ENCODE data around the gene RNF217.
"Not testable (repeated sequence)": the region's sequence is repeated elsewhere in the genome, so short reads cannot be mapped to it uniquely, and the experiment has no call there.

RNF217 gene

GRCh38 chr6:124963831-124964763 is 1.9 kb downstream of the RNF217 start:
- DNase-seq: no peak

GRCh38 chr6:124964764-124965105 is 2.5 kb downstream of the RNF217 start:
- DNase-seq: no peak

GRCh38 chr6:124965424-124965850 is 3.2 kb downstream of the RNF217 start:
- DNase-seq: not testable (repeated sequence)

GRCh38 chr6:124967444-124967843 is 5.2 kb downstream of the RNF217 start:
- DNase-seq: no peak

DNA sequence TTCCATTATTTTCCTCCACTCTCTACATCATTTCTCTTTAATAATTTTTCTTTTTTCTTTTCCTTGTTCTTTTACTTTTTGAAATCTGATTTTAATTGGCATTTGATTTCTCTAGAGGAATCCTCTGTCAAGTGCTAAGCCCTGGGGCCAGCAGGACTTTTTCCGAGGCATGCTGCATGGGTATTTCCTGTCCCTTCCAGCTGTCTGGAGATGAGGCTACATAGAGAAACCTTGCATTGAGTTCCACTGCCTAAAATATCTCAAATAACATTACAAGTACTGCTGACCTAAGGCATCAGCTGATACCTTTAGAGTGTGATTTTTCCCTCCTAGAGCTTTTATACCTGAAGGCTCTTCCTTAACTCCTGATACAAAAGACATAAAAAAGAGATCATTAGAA is 6.2 kb downstream of the RNF217 start:
- DNase-seq: no peak

DNA sequence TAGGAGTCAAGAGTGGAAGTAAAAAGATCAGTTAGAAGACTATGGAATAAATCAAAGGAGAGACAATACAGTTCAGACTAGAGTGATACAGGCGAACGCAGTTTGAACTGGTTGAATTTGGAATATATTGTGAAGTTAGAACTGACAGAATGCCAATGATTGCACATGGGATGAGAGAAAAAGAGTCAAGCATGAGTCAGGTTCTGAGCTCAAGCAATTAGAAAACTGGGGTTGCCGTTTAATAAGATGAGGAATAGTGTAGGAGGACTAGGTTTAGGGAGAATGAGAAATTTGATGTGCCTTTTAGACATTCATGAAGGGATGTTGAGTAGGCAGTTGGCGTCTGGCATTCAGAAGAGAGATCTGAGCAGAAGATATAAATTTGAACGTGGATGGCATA is 8.0 kb downstream of the RNF217 start:
- DNase-seq: no peak

- no peak for DNase-seq
These were observed 8.5 kb downstream of the RNF217 start for GRCh38 chr6:124970763-124971162.

DNA sequence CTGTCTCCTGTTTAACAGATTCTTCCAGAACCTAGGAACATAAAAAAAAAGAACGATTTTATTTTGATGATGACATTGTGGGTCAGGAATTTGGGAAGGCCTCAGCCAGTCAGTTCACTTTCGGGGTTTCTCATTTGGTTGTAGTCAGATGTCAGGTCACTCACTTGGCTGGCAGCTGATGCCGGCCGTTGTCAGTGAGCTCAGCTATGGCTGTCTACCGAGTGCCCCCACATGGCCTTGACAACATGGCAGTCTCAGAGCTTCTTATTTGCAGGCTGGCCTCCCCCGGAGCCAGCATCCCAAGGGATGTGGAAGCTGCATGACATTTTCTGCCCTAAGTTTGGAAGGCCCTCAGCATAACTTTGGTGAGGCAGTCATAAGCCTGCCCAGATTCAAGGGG is 11.5 kb downstream of the RNF217 start:
- DNase-seq: no peak

DNA sequence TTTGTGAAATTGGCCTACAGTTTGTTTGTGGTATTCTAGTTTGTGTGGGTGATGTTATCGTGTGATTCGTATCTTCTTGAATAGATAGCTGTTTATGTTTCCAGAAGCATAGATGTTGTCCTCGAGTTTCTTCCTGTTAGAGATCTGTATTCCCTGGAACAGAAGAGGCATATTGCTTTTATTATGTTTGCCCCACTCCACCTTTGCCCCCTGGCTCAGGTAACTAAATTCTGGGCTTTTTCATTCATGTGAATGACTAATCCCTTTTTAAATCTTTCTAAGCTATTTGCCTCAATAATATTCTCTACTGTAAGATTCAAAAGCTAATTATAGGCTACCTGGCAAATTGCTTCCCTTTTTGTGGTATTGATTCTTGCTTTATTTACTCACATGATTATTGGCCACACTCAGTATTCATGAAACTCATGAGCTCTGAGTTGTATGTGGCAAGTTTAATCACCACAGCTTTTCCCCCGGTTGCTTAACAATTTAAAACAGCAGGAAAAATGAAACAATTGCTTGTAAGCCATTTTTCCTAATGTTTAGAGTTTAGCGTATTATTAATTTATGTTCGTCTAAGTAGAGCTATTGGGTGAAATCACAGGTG is 12.6 kb downstream of the RNF217 start:
- no peak for DNase-seq

DNA sequence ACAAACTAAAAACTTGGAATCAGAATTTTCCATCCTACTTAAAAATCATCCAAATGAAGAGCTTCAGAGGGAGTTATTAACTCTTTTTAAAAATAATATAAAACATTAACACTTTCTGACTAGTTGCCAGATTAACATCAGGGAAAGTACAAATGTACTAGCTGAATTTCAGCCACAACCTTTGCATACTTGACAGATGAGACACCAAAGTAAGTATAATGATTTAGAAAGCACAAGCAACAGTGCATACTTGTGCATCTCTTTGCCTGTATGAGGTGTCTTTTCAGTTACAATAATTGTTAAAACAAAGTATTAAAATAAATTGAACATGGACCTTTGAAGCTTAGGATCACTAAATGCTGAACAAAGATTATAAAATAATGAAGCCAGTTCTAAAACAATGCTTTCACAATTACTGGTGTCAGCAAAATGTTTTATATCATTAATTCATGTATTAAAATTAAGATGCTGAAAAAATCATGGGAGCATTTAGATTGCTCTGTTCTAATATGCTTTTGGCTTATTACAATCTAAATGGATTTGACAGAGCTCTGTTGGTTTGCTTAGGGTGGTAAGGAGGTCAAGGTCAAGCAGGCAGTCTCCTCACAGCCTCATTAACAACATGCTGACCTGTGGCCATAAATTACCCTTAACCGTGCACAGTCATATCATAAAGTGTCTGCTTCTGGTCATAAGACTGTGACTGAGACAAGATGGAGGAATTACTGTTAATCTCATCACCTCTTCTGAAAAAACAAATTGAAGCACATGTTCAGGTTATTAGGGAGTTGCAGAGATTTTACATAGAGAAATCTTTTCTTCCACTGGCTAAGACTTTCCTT is 15.1 kb downstream of the RNF217 start:
- no peak for DNase-seq

DNA sequence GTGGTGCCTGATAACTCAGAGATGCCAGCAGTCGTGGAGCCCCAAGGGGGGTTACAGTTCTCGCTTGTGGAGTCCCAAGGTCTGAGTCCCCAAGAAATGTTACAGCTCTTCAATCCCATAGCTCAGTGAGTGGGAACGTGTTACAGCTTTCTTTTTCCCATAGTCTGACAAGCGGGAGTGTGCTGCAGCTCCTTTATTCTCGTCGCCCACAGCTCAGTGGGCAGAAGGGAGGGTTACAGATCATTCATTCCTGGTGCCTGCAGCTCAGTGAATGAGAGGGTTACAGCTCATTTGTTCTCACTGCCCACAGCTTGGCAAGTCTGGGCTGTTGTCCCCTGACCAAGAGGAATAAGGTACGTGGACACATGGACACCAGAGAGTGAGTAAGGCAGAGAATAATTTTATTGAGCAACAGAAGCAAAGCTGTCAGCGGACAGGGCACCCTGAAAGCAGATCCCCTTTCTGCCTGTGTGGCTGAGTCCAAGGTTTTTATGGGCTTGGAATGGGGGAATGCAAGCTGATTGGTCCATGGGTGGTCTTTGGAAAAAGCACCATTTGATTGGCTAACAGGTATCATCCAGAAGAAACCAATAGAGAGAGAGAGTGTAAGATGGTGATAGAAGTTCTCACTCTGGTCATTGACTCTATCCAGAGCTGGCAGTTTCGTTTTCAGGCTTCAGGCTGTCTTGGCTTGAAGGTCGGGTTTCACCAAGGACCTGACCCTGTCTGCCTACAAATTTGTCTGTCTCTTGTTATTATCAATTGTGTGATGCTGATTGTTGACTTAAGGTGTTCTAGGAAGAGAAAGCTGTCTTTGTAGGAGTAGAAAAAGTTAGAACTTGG is 16.4 kb downstream of the RNF217 start:
- no peak for DNase-seq

GRCh38 chr6:124979294-124979678 is 17.0 kb downstream of the RNF217 start:
- no peak for DNase-seq

- DNase-seq: no peak
These were observed 20.4 kb downstream of the RNF217 start for GRCh38 chr6:124982669-124983068.

- no peak for DNase-seq
These were observed 21.3 kb downstream of the RNF217 start for GRCh38 chr6:124983383-124984083.

GRCh38 chr6:124984668-124985338 is 22.6 kb downstream of the RNF217 start:
- no peak for DNase-seq

DNA sequence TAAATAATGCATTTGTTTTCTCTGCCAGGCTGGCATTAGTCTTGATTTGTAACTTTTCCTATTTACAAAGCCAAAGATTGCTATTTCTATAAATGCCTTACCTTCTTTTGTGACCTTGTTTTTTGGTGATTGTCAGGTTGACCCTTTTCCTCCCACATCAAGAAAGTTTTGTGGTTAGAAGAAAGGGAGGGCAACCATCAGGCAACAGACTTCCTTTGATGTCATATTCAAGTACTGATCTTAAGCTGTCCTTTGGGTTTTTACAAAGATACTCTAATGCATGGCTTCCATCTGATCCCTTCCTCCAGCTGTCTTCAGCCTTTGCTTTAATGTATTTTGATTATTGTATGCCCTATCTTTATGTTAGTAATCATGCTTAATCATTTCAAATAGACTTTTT is 23.9 kb downstream of the RNF217 start:
- DNase-seq: no peak

GRCh38 chr6:124987291-124987690 is 25.1 kb downstream of the RNF217 start:
- DNase-seq: no peak

GRCh38 chr6:124987999-124988591 is 25.9 kb downstream of the RNF217 start:
- no peak for DNase-seq

DNA sequence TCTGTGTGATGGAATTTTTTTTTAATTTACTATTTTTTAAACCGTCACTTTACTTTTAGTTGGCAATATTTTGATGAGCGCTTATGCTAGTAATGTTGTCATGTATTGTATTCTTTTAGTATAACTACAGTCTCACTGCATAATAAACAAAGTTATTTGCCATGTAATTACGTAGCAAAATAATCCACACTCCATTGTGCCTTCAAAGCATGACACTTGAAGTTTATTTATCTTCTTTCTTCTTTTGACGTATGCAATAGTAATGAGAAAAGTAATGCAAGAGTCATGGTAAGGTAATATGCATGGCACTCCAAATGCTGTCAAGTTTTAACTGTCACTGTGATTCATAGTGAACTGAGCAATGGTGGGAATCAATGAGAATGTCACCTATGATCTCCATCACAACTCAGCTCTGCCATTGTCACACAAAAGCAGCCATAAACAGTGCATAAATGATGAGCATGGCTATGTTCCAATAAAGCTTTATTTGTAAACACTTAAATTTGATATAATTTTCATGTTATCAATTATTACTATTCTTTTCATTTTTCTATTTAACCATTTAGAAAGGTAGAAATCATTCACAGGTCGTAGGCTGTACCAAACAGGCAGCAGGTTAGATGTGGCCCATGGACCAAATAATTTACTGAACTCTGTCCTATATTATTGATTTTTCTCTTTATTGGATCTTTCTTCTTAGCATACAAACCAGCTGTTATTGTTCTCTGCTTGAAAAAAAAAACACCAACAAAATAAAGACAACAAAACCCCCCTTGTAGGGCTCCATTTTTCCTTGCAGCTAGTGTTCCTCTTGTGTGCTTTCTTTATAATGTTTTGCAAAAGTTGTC is 27.1 kb downstream of the RNF217 start:
- no peak for DNase-seq

GRCh38 chr6:124990988-124991387 is 28.8 kb downstream of the RNF217 start:
- DNase-seq: no peak

Data from NCI-H1048 (cell line).